ENCODE results near the gene REXO1. TPM values are rescaled to one million over a fixed set of nuclear protein-coding genes. Genes with fewer than 3 reads are reported as not detected.

Gene REXO1
- total and polyA plus RNA-seq, 2 of the 13 experiments (the other 11 are each of a cell fraction or from before 2014, with no cell fraction given), result 5.0 to 11.2 TPM

DNA sequence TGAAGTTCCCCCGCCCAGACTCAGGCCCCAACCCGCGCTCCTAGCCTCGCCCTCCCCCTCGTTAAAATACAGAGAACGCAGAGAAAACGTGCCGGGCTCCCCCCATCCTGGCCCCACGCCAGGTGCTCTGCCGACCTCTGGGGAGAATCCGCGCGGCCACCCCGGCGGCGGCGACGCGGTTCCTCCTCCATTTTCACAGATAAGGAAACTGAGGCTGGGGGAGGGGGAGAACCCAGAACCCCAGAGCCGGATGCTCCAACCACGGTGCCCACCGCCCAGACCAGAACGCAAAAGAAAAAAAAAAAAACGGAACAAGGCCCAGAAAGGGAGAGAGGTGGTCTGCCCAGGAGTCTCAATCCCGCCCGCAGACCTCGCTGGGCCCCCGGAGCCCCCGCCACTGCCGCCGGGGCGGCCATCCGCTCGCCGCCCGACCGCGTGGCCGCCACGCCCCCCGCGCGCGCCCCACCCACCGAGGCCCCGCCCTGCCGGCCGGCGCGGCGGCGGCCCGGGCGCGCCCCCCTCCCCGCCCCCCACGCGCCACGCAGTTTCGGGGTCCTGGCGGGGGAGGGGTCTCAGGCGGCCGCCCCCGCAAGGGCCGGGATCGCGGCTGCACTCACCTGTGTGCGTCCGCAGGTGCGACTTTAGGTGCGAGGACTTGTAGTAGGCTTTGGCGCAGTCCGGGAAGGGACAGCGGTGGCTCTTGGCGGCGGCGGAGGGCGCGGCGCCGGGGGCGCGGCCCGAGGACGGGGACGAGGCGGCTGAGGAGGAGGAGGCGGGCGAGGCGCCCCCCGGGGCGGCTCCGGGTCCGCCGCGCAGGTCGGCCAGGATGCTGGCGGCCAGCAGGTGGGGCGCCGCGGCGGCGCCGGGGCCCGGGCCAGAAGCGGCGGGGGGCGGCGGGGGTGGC is 14.4 kb upstream of the REXO1 start (continued):
- TF ChIP-seq, protein P1, sequence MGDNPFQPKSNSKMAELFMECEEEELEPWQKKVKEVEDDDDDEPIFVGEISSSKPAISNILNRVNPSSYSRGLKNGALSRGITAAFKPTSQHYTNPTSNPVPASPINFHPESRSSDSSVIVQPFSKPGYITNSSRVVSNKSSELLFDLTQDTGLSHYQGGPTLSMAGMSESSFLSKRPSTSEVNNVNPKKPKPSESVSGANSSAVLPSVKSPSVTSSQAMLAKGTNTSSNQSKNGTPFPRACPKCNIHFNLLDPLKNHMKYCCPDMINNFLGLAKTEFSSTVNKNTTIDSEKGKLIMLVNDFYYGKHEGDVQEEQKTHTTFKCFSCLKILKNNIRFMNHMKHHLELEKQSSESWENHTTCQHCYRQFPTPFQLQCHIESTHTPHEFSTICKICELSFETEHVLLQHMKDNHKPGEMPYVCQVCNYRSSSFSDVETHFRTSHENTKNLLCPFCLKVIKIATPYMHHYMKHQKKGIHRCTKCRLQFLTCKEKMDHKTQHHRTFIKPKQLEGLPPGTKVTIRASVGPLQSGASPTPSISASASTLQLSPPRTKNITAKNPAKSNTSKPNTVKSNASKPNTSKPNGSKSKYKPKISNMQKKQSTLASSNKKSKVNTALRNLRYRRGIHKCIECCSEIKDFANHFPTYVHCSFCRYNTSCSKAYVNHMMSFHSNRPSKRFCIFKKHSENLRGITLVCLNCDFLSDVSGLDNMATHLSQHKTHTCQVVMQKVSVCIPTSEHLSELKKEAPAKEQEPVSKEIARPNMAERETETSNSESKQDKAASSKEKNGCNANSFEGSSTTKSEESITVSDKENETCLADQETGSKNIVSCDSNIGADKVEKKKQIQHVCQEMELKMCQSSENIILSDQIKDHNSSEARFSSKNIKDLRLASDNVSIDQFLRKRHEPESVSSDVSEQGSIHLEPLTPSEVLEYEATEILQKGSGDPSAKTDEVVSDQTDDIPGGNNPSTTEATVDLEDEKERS (CRISPR knock-in tag; IDR thresholded peaks at IDR 0.05), result no peak

DNA sequence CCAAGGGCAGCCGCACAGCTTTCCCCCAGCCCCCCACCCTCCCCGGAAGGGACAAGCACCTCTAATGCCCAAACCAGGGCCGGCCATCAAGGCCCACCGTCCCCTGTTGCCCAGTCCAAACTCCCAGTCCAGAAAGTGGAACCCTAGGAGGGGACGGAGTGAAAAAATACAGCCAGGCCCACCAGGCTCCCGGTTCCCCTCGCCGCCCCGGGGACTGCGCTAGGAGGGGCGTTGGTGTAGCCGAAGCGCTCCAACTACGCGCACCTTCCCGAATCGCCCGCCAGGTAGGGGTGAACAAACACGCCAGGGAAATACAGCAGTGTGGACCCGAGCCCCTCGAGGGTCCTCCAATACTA is 13.8 kb upstream of the REXO1 start:
- ChIA-PET CTCF (ENCODE audit: low intra/inter-chr PET ratio, low total read pairs) (no interaction called here), POLR2A (no interaction called here)
- intact Hi-C loops (cut with micrococcal nuclease; ENCODE audit: unreplicated experiment), result no loop called here
- Histone ChIP-seq H3K9ac (ENCODE audit: insufficient read depth, low read depth, low read length) (peak overlapping the region; percentile 84), H3K27ac (ENCODE audit: extremely low read length, insufficient read depth, low read length) (peak overlapping the region; percentile 80), H3K27me3 (ENCODE audit: control insufficient read depth in 1 of 2, insufficient read depth in 2 of 2, low read length in 2 of 2) (no peaks in the 10 kb centered on the region; a peak in 1 of 5 replicates), H3K36me3 (replicated peaks in 1 of 2; ENCODE audit: control insufficient read depth in 1 of 2, insufficient read depth in 2 of 2, low read length in 2 of 2) (no peaks in the 10 kb centered on the region), H3K9me3 (ENCODE audit: low read length) (no peaks in the 10 kb centered on the region), H3K4me1 (ENCODE audit: insufficient read depth, low read length) (peaks cover 63% of the 10 kb centered on the region), H2AFZ (ENCODE audit: low read length) (no peak overlapping the region), H3K4me3 (replicated peaks in 1 of 3; ENCODE audit: insufficient read depth in 1 of 3, low read depth in 2 of 3, low read length in 3 of 3) (peak overlapping the region; percentile 89 to 95 (median 91)), H3K4me2 (ENCODE audit: low read depth, low read length) (peak overlapping the region; percentile 81), H3K79me2 (ENCODE audit: insufficient read depth, low read length) (peaks cover 51% of the 10 kb centered on the region), H4K20me1 (ENCODE audit: insufficient read depth, low read length) (peaks cover 36% of the 10 kb centered on the region)
- WGBS (ENCODE audit: low lambda C conversion rate), result no CpG with 5 or more reads among the region's 21 CpGs
- DNase-seq (ENCODE audit: low spot score) (no peak), FAIRE-seq (no peak), ATAC-seq (no peak)
- BruUV-seq (replicated peaks), result TSS peak; percentile 69
- in situ Hi-C loops (cut with HindIII; ENCODE audit: extremely low pct_ligation_motif_present, low pct_unique_long_range_greater_than_20kb), result no loop called here
- TF ChIP-seq ZNF670 (CRISPR knock-in tag; IDR thresholded peaks at IDR 0.05; ENCODE audit: borderline replicate concordance) (no peak), KDM2A (CRISPR knock-in tag; IDR thresholded peaks at IDR 0.05; ENCODE audit: borderline replicate concordance, low read depth) (0 out of 2 replicates have a peak, but pooled peaks have one; percentile 18), LCORL (IDR thresholded peaks at IDR 0.05) (no peak), LCORL (CRISPR knock-in tag; IDR thresholded peaks at IDR 0.05) (peak; percentile 42)
- TF ChIP-seq, protein P2, sequence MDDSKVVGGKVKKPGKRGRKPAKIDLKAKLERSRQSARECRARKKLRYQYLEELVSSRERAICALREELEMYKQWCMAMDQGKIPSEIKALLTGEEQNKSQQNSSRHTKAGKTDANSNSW (CRISPR knock-in tag; IDR thresholded peaks at IDR 0.05; ENCODE audit: borderline replicate concordance), result no peak
- TF ChIP-seq, protein P3, sequence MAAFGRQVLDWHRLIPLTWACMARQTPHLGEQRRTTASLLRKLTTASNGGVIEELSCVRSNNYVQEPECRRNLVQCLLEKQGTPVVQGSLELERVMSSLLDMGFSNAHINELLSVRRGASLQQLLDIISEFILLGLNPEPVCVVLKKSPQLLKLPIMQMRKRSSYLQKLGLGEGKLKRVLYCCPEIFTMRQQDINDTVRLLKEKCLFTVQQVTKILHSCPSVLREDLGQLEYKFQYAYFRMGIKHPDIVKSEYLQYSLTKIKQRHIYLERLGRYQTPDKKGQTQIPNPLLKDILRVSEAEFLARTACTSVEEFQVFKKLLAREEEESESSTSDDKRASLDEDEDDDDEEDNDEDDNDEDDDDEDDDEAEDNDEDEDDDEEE (CRISPR knock-in tag; IDR thresholded peaks at IDR 0.05), result 0 out of 2 replicates have a peak, but pooled peaks have one; percentile 42
- TF ChIP-seq, protein P4, sequence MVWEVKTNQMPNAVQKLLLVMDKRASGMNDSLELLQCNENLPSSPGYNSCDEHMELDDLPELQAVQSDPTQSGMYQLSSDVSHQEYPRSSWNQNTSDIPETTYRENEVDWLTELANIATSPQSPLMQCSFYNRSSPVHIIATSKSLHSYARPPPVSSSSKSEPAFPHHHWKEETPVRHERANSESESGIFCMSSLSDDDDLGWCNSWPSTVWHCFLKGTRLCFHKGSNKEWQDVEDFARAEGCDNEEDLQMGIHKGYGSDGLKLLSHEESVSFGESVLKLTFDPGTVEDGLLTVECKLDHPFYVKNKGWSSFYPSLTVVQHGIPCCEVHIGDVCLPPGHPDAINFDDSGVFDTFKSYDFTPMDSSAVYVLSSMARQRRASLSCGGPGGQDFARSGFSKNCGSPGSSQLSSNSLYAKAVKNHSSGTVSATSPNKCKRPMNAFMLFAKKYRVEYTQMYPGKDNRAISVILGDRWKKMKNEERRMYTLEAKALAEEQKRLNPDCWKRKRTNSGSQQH (CRISPR knock-in tag; IDR thresholded peaks at IDR 0.05; ENCODE audit: low read depth), result no peak
- TF ChIP-seq, protein P5, sequence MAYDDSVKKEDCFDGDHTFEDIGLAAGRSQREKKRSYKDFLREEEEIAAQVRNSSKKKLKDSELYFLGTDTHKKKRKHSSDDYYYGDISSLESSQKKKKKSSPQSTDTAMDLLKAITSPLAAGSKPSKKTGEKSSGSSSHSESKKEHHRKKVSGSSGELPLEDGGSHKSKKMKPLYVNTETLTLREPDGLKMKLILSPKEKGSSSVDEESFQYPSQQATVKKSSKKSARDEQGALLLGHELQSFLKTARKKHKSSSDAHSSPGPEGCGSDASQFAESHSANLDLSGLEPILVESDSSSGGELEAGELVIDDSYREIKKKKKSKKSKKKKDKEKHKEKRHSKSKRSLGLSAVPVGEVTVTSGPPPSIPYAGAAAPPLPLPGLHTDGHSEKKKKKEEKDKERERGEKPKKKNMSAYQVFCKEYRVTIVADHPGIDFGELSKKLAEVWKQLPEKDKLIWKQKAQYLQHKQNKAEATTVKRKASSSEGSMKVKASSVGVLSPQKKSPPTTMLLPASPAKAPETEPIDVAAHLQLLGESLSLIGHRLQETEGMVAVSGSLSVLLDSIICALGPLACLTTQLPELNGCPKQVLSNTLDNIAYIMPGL (CRISPR knock-in tag; IDR thresholded peaks at IDR 0.05; ENCODE audit: borderline replicate concordance in 1 of 2, low read depth in 1 of 2), result 0 out of 4 replicates have a peak, but pooled peaks of 1 of the 2 experiments have one; percentile 7
- TF ChIP-seq, protein P6, sequence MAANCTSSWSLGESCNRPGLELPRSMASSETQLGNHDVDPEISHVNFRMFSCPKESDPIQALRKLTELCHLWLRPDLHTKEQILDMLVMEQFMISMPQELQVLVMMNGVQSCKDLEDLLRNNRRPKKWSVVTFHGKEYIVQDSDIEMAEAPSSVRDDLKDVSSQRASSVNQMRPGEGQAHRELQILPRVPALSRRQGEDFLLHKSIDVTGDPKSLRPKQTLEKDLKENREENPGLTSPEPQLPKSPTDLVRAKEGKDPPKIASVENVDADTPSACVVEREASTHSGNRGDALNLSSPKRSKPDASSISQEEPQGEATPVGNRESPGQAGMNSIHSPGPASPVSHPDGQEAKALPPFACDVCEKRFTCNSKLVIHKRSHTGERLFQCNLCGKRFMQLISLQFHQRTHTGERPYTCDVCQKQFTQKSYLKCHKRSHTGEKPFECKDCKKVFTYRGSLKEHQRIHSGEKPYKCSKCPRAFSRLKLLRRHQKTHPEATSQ (CRISPR knock-in tag; IDR thresholded peaks at IDR 0.05; ENCODE audit: borderline replicate concordance), result no peak

Data from HepG2 (cell line).